GM12872 (cell line): ENCODE results near the gene CIZ1.

ENCODE experiments used
- CTCF ChIP-seq: IDR thresholded peaks from 3 replicates; pipeline ENCODE4 v1.5.1; 2011; ENCODE audit warnings: low read depth, mild to moderate bottlenecking, low read length, moderate library complexity; ENCODE audit not compliant: insufficient read depth

The CIZ1 gene

GRCh38 chr9:128180001-128180400 is 11.4 kb downstream of the CIZ1 start:
- TF ChIP-seq CTCF = no peak

GRCh38 chr9:128178806-128179431 is 12.5 kb downstream of the CIZ1 start:
- TF ChIP-seq CTCF = no peak

GRCh38 chr9:128175726-128176125 is 15.6 kb downstream of the CIZ1 start:
- no peak for TF ChIP-seq CTCF

GRCh38 chr9:128175102-128175563 is 16.2 kb downstream of the CIZ1 start:
- TF ChIP-seq CTCF = no peak

GRCh38 chr9:128174062-128174461 is 17.3 kb downstream of the CIZ1 start:
- no peak for TF ChIP-seq CTCF

- no peak for TF ChIP-seq CTCF
Measured at GRCh38 chr9:128169925-128170324, 21.4 kb downstream of the CIZ1 start.

GRCh38 chr9:128169492-128169891 is 21.9 kb downstream of the CIZ1 start:
- no peak for TF ChIP-seq CTCF

GRCh38 chr9:128168731-128169308 is 22.6 kb downstream of the CIZ1 start:
- TF ChIP-seq CTCF = no peak
